ACC112 (cell line): ENCODE data around the gene ANK3.

ENCODE experiments used
- H2AFZ ChIP-seq: fragments of 200-600 bp; sonication (generic); one replicate; pipeline ENCODE4 v1.6.0; 2017; ENCODE audit warnings: antibody characterized with exemption, low read length; ENCODE audit not compliant: unreplicated experiment
- H3K27ac ChIP-seq: fragments of 200-600 bp; sonication (generic); 2 replicates; pipeline ENCODE4 v1.5.1; 2014; ENCODE audit warnings: low read depth, mild to moderate bottlenecking, antibody characterized with exemption, low read length, moderate library complexity
- H3K27me3 ChIP-seq: fragments of 200-600 bp; sonication (generic); 2 replicates; pipeline ENCODE4 v1.6.1; 2014; ENCODE audit warnings: mild to moderate bottlenecking, antibody characterized with exemption, low read length, moderate library complexity, mixed read lengths; ENCODE audit not compliant: insufficient read depth
- H3K36me3 ChIP-seq: fragments of 200-600 bp; sonication (generic); 2 replicates; pipeline ENCODE4 v1.6.1; 2016; ENCODE audit warnings: mild to moderate bottlenecking, antibody characterized with exemption, low read length, moderate library complexity, mixed read lengths; ENCODE audit not compliant: insufficient read depth
- H3K4me1 ChIP-seq: fragments of 200-600 bp; sonication (generic); one replicate; pipeline ENCODE4 v1.6.1; 2016; ENCODE audit warnings: low read length, mixed read lengths; ENCODE audit not compliant: insufficient read depth, unreplicated experiment, control insufficient read depth
- H3K4me3 ChIP-seq: fragments of 200-600 bp; sonication (generic); 2 replicates; pipeline ENCODE4 v1.5.1; 2014; ENCODE audit warnings: mild to moderate bottlenecking, low read depth, low read length
- H3K79me2 ChIP-seq: fragments of 200-600 bp; sonication (generic); one replicate; pipeline ENCODE4 v1.6.0; 2016; ENCODE audit warnings: low read length; ENCODE audit not compliant: control insufficient read depth, unreplicated experiment, insufficient read depth

The ANK3 gene

GRCh38 chr10:60389413-60390025, at the start of gene ANK3:
TSS of gene ANK3 (minus strand) at chr10:60389875. CDS start at chr10:60389538, 337 bp downstream.
- H2AFZ ChIP-seq, result no peak within 1 kb of the TSS
- no peak within 1 kb of the TSS for H3K4me3 ChIP-seq
- no peak within 1 kb of the TSS for H3K27ac ChIP-seq
- no peaks in the 10 kb centered on the region for H3K79me2 ChIP-seq
- H3K4me1 ChIP-seq, result peaks cover 26% of the 10 kb centered on the region
- no peaks in the 10 kb centered on the region for H3K27me3 ChIP-seq
- no peaks in the 10 kb centered on the region for H3K36me3 ChIP-seq

GRCh38 chr10:60434418-60435046, 44.9 kb upstream of the ANK3 start:
- Histone ChIP-seq H3K36me3 (no peaks in the 10 kb centered on the region), H3K27ac (no peak overlapping the region; the same call in 1 of the 2 replicates), H3K27me3 (no peaks in the 10 kb centered on the region), H3K4me1 (peaks cover 28% of the 10 kb centered on the region), H2AFZ (peak overlapping the region; percentile 39), H3K79me2 (no peaks in the 10 kb centered on the region), H3K4me3 (no peak overlapping the region)

GRCh38 chr10:60433684-60434083, 44.0 kb upstream of the ANK3 start:
- H2AFZ ChIP-seq, result no peak overlapping the region
- no peaks in the 10 kb centered on the region for H3K36me3 ChIP-seq
- H3K4me1 ChIP-seq, result peaks cover 37% of the 10 kb centered on the region
- H3K27ac ChIP-seq, result peak overlapping the region; percentile 35; the same call in 1 of the 2 replicates
- no peak overlapping the region for H3K4me3 ChIP-seq
- no peaks in the 10 kb centered on the region for H3K27me3 ChIP-seq
- no peaks in the 10 kb centered on the region for H3K79me2 ChIP-seq

GRCh38 chr10:60430836-60431597, 41.3 kb upstream of the ANK3 start:
- Histone ChIP-seq H3K4me3 (no peak overlapping the region), H3K27me3 (no peaks in the 10 kb centered on the region), H3K4me1 (peaks cover 62% of the 10 kb centered on the region), H2AFZ (no peak overlapping the region), H3K27ac (peak overlapping the region; percentile 83; the same call in 1 of the 2 replicates), H3K79me2 (no peaks in the 10 kb centered on the region), H3K36me3 (no peaks in the 10 kb centered on the region)

DNA sequence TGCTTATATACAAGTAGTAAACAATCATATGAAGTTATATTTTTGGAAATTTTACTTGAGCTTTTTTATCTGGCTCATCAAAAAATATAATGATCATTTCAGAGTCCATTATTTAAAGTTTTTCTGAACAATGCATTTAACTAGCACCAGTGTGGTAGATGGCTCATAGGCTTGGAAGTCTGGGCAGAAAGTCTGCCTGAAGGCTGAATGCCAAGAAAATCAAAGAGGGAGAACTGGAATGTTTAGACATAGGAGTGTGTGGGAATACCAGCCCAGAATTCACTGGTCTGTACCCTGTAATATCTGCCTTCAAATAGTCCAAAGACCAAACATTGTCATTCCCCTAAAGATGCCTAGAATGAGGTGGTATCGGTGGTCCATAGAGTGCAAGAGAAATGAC, 40.3 kb upstream of the ANK3 start:
- Histone ChIP-seq H3K36me3 (no peaks in the 10 kb centered on the region), H3K27me3 (no peaks in the 10 kb centered on the region), H3K4me1 (peaks cover 72% of the 10 kb centered on the region), H3K79me2 (no peaks in the 10 kb centered on the region), H3K27ac (peak overlapping the region; percentile 83), H3K4me3 (no peak overlapping the region), H2AFZ (peak overlapping the region; percentile 13)

- no peaks in the 10 kb centered on the region for H3K36me3 ChIP-seq
- no peaks in the 10 kb centered on the region for H3K79me2 ChIP-seq
- no peak overlapping the region for H3K4me3 ChIP-seq
- H3K27me3 ChIP-seq, result no peaks in the 10 kb centered on the region
- H3K27ac ChIP-seq, result peak overlapping the region; percentile 83
- peak overlapping the region; percentile 49 for H2AFZ ChIP-seq
- peaks cover 79% of the 10 kb centered on the region for H3K4me1 ChIP-seq
Observed at GRCh38 chr10:60429084-60429849, 39.6 kb upstream of the ANK3 start.

GRCh38 chr10:60428387-60428737, 38.7 kb upstream of the ANK3 start:
- Histone ChIP-seq H3K27me3 (no peaks in the 10 kb centered on the region), H3K36me3 (no peaks in the 10 kb centered on the region), H3K4me1 (peaks cover 79% of the 10 kb centered on the region), H2AFZ (peak overlapping the region; percentile 58), H3K27ac (peak overlapping the region; percentile 83), H3K79me2 (no peaks in the 10 kb centered on the region), H3K4me3 (no peak overlapping the region)

DNA sequence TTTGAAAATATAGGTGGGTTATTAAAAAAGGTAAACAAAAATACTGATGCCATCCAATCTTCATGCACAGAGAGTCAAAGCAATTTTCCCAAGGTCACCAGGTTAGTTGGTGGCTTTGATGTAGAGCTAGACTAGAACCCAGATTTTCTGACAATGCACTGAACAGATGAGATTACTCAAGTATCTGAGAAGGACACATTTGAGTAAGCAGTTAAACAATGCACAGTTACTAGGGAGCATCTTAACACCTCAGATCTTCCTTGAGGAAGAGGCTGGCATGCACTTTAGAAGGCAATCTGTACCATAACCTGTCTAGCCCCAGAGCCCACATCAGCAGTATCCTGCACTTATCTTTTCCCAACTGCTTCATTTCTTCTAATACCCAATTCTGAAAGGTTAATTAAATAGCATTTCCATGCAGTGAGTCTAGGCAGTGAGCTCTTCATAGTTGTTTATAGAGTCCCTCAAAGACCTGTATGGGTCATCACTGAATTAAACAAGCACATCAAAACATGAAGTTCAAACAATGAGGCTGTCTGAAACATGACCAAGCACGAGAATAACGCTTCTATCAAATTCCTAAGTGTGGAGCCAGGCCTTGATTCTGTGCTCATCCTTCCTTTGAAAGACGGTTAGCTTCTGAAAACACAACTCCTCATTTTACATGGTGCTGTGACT, 38.2 kb upstream of the ANK3 start:
- Histone ChIP-seq H3K36me3 (no peaks in the 10 kb centered on the region), H3K27ac (peak overlapping the region; percentile 83), H2AFZ (peak overlapping the region; percentile 58), H3K4me3 (no peak overlapping the region), H3K27me3 (no peaks in the 10 kb centered on the region), H3K4me1 (peaks cover 77% of the 10 kb centered on the region), H3K79me2 (no peaks in the 10 kb centered on the region)

GRCh38 chr10:60427148-60427547, 37.5 kb upstream of the ANK3 start:
- peak overlapping the region; percentile 41; the same call in 1 of the 2 replicates for H3K4me3 ChIP-seq
- peak overlapping the region; percentile 83 for H3K27ac ChIP-seq
- H2AFZ ChIP-seq, result peak overlapping the region; percentile 35
- no peaks in the 10 kb centered on the region for H3K79me2 ChIP-seq
- H3K36me3 ChIP-seq, result no peaks in the 10 kb centered on the region
- H3K4me1 ChIP-seq, result peaks cover 76% of the 10 kb centered on the region
- H3K27me3 ChIP-seq, result no peaks in the 10 kb centered on the region

- Histone ChIP-seq H3K79me2 (no peaks in the 10 kb centered on the region), H2AFZ (peak overlapping the region; percentile 35), H3K27ac (peak overlapping the region; percentile 83), H3K4me1 (peaks cover 78% of the 10 kb centered on the region), H3K36me3 (no peaks in the 10 kb centered on the region), H3K4me3 (peak overlapping the region; percentile 41; the same call in 1 of the 2 replicates), H3K27me3 (no peaks in the 10 kb centered on the region)
Observed at GRCh38 chr10:60426425-60426824, 36.8 kb upstream of the ANK3 start.
